Measurements from ENCODE around the gene DRAXIN. TPM values are rescaled to one million over a fixed set of nuclear protein-coding genes. Genes with fewer than 3 reads are reported as not detected.

DRAXIN gene
- total RNA-seq, 1 experiment from 2014 or later = 7.0 TPM

DNA sequence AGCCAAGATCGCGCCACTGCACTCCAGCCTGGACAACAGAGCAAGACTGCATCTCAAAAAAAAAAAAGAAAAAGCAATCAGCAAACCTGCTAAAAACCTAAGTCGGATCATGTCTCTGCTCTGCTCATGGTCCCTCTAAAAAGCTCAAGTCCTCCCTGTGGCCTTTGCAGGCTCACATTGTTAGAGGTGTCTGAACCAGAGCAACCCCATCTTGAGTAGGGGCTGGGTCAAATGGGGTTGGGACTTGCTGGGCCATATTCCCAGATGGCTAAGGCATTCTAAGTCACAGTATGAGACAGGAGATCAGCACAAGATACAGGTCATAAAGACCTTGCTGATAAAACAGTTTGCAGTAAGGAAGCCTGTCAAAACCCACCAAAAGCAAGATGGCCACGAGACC, 3.0 kb upstream of the DRAXIN start:
- no peak for DNase-seq (ENCODE audit: low spot score)

DNA sequence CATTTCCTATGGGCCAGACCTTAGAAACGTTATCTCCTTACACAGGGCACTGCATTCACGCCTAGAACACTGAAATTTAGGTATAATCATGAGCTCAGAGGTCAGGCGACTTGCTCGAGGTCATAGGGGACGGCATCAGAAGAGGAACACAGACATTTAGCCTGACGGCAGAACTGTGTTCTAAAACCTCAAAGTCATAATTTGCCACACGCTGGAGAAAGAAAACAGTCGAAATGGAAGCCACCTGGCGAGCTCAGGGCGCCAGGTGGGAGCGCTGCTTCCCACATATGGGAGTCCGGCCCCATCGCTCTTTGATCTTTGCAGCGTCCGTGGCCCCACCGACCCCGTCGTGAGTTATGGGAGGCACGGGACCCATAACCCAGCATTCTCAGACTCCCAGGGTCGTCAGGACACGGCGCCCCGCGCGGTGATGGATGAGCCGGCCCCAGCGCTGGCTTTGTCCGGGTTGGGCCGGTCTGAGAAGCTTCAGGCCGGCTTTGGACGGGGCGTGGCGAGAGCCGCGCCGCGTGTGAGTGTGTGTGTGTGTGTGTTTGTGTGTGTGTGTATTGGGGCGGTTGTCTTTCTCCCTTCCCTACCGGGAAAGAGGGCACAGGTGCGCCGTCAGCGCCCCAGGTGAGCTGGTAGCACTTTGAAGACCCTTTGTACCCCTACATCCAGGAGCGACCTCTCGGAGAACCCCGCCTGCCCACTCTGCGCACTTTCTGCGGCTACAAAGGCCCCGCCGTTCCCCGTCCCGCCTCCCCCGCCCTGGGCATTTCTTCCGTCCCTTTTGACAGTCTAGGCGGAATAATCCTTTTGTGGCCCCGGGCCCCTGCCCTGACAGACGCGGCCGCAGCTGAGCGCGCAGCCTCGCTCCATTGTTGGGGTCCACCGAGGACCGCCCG, 861 bp upstream of the DRAXIN start:
- DNase-seq (ENCODE audit: low spot score) = no peak

DNA sequence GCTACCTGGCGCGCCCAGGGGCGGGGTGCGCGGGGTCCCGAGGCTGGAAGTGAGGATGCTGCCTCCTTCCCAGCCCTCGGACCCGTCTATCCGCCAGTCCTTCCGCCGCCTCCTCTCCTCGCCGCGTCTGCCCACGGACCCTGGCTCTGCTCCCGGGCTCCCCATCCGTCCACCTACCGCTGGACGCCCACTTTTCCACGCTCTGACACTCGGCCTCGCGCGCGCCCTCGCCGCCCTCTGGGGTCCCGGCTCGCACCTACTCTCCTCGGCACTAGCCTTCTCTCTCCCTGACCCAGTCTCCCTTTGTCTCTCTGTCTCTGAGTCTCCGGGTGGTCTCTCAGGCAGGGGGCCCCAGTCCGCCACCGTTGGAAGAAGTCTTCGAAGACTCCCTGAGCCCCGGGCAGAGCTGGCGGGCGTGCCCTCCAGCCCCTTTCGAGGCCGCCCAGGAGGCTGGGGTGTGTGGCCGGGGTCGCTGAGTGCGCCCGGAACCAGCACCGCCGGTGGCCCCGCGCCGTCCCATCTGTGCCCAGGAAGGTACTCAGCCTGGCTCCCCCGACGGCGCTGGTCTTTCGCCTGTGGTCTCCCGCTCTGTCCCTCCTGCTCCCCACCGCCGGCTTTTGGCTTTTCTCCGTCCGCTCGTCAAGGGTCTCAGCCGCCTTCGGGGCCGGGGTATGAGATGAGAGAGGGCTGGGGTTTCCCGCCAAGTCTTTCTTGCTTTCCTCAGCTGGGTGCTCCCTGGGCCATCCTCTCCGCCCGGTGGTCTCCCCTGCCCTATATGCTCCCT, 610 bp downstream of the DRAXIN start:
- no peak for DNase-seq (ENCODE audit: low spot score)

- peak; percentile 92 for DNase-seq (ENCODE audit: low spot score)
These were observed 1.6 kb downstream of the DRAXIN start for GRCh38 chr1:11693024-11693590.

DNA sequence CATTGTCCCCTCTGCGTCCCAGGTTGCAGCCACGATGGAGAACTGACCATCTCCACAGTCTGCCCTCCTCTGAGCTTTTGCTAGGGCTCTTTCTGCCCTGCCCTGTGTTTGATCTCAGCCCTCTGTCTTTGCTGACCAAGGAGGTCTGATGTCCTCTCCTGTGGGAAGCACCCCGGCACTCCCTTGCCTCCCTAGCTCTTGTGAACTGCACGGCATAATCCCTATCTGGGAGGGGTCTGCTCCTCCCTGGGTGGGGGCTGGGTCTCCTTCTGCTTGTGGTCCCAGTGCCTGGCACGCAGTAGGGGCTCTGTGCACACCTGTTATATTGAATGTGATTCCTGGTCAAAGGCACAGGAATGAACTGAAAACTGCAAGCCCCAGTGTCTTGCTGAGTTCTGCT, 2.4 kb downstream of the DRAXIN start:
- no peak for DNase-seq (ENCODE audit: low spot score)

DNA sequence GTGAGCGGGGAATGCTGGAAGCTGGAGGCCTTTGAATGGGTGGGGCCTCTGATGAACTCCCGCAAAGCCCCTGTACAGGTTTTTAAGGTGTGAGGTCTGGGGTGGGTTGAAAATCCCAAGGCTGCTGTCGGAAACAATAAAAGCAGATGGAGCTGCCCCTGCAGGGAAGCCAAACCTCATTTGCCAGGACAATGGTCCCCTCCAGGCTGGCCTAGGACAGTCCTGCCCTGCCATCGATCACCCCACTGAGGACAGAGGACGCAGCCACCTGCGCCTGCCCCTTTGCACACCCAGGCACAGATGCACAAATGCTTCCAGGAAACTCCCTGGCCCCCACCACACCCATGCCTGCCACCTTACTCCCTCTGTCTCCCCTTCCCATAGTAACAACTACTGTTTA, 4.4 kb downstream of the DRAXIN start:
- DNase-seq (ENCODE audit: low spot score) = no peak

- DNase-seq (ENCODE audit: low spot score) = no peak
These were observed 5.8 kb downstream of the DRAXIN start for GRCh38 chr1:11697188-11697892.

GRCh38 chr1:11697893-11698210, 6.3 kb downstream of the DRAXIN start:
- DNase-seq (ENCODE audit: low spot score) = no peak

DNA sequence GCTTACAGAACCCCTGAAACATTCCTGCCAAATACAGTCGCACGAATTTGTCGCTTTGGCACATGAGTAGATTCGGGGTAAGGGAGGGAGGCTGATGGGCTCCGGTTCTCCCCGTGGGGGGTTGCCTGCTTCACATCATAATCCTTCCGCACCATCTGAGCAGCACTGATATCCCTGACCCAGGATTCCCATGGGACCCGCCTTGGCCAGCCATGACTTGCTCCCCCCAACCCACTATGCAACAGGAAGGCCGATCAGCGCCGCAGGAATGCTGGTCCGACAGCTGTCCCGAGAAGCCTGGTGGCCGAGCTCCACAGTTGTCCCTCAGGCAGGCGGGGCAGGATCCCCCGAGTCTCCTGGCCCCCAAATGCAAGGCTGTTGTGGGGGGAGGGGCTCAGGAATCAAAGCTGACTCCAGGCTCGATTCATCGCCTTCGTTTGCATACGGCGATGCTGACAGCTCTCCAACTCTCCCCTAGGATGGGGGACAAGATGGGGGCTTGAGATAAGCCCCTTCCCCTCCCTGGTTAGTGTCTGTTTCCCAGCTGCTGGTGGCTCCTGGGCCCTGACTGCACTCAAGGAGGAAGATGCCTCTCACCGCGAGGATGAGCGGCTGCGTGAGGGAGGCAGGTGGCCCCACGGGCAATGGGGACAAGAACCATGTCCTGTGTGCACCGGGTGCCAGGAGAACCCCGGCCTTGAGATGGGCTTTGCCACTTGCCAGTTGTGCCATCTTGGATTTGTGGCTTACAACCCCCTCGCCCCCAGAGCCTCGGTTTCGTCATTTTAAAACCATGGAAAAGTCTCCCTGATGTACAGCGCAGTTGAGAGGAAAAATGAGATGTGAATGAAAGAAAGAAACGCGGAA, 9.3 kb downstream of the DRAXIN start:
- no peak for DNase-seq (ENCODE audit: low spot score)

GRCh38 chr1:11701551-11701961, 10.0 kb downstream of the DRAXIN start:
- no peak for DNase-seq (ENCODE audit: low spot score)

- DNase-seq (ENCODE audit: low spot score) = no peak
These were observed 10.7 kb downstream of the DRAXIN start for GRCh38 chr1:11701981-11702803.

DNA sequence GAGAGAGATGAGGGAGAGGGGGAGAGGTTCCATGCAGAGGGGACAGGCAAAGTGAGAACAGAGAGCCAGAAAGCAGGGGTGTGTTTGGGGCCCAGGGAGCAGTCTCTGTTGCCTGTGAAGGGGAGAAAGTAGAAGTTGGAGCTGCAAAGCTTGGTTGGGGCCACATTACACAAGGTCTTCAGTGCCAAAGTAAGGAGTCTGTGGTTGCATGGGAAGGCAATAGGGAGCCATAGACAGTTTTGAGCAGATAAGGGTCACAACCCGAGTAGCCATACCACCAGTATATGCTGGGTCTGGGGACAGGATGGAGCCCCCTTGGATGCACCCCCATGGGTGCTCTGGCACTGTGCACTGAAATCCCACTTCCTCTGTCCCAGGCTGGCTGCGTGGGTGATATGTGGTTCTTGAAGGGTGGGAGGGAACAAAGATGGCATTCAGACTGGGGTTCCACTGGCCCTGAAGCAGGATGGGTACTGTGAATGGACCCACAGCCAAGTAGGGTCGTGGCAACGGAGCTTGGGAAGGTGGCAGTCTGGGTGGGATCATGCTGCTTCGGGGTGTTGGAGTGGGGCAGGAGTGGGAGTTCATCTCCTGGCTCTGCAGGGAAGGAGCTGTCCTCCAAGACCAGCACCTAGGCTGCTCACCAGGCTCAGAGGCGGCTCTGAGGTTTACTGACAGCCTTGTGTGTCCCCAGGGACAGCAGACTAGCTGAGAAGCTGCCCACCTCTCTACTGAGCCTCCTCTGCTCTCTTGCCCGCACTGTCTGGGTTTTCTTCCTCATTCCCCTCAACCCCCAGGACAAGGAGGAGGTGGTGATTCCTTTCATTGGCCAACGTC, 12.1 kb downstream of the DRAXIN start:
- DNase-seq (ENCODE audit: low spot score) = no peak

DNA sequence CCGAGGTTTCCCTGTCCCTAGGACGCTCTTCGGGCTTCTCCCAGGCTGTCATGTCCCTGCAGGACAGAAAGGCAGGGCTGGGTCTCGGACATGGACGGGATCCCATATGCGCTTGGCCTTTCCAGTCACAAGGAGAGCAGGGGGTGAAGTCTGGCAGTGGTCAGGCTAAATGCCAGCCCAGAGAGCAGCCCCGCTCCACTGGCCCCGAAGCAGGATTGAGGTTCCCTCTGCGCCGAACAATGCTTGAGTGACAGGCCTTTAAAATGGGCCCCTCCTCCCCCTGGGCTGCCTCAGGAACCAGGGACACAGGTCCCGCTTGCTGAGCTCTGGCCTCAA, 12.7 kb downstream of the DRAXIN start:
- no peak for DNase-seq (ENCODE audit: low spot score)

- DNase-seq (ENCODE audit: low spot score) = no peak
These were observed 13.4 kb downstream of the DRAXIN start for GRCh38 chr1:11704691-11705475.

GRCh38 chr1:11705596-11705995, 14.1 kb downstream of the DRAXIN start:
- DNase-seq (ENCODE audit: low spot score) = no peak

DNA sequence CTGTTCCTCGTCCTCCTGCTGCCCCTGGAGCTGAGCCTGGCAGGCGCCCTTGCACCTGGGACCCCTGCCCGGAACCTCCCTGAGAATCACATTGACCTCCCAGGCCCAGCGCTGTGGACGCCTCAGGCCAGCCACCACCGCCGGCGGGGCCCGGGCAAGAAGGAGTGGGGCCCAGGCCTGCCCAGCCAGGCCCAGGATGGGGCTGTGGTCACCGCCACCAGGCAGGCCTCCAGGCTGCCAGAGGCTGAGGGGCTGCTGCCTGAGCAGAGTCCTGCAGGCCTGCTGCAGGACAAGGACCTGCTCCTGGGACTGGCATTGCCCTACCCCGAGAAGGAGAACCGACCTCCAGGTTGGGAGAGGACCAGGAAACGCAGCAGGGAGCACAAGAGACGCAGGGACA, 14.8 kb downstream of the DRAXIN start:
- no peak for DNase-seq (ENCODE audit: low spot score)

- no peak for DNase-seq (ENCODE audit: low spot score)
These were observed 16.2 kb downstream of the DRAXIN start for GRCh38 chr1:11707621-11708276.
